GM18907 (cell line): ENCODE measurements around the gene MS4A10.
"Not testable (repeated sequence)": the region's sequence is repeated elsewhere in the genome, so short reads cannot be mapped to it uniquely, and the experiment has no call there.

Experiments
- ATAC-seq: cut with Tn5 transposase; IDR thresholded peaks from one replicate; pipeline ENCODE4 v1.9.1; 2021; ENCODE audit warnings: mild to moderate bottlenecking, moderate library complexity; ENCODE audit not compliant: unreplicated experiment

Gene MS4A10

DNA sequence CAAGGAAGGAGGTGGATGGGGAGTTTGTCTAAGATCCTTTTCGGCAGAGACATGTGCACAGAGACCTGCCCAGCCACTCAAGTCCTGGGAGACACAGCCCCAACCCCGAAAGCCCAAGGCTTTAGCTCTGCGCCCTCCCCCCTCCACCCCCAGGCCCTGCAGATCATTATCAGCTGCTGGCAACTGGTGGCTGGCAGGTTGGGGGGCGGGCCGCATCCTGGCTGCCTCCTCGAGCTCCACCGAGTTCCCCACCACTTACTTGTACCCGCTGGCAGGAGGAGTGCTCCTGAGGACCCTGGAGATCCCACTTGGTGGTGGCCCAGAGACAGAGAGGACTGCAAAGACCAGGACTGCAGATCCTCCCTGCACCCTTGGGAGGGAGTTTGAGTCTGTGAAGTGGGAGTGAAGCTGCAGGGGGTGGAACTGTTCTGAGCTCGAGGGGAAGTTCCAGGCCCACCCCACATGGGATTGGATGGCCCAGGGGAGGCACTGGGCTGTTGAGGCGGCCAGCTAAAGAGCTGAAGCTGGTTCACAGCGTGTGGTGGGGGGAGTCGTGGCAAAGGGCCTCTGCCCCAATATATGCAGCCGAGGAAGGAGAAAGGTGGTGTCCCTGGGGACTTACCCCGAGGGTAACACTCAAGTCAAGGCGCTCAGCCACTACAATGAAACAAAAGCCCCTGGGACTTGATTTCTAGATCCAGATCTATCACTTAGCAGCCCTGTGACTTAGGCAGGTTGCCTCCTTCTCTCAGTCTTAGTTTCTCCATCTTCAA lies 36.9 kb downstream of the MS4A10 start:
- no peak for ATAC-seq

DNA sequence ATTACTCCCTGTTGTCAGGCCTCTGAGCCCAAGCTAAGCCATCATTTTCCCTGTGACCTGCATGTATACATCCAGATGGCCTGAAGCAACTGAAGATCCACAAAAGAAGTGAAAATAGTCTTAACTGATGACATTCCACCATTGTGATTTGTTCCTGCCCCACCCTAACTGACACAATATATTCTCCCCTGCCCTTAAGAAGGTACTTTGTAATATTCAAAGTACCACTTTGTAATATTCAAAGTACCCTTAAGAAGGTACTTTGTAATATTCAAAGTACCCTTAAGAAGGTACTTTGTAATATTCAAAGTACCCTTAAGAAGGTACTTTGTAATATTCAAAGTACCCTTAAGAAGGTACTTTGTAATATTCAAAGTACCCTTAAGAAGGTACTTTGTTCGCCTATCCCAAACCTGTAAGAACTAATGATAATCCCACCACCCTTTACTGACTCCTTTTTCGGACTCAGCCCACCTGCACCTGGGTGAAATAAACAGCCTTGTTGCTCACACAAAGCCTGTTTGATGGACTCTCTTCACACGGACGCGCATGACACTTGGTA lies 38.7 kb downstream of the MS4A10 start:
- ATAC-seq, result not testable (repeated sequence)

- no peak for ATAC-seq
Observed at GRCh38 chr11:60825118-60825517, 40.0 kb downstream of the MS4A10 start.

DNA sequence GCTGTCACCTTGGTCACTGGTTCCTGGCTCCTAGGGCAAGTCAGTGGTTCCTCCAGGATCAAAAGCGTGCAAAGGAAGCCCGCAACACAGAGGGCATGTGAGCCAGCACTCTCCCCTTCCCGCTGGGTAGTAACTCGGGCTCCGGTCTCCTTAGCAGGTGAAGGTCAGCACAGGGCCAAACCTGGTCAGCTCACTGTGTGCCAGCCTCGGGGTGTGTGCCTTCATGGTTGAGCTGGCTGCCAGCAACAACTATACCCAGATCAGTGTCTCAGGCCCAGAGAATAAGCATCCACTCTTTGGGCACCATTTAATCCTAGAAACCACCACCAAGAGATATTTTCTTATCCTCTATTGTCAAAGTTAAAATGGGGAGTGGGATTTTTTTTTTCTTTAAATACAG lies 40.7 kb downstream of the MS4A10 start:
- no peak for ATAC-seq

GRCh38 chr11:60830478-60831142 lies 45.5 kb downstream of the MS4A10 start:
- ATAC-seq, result no peak

DNA sequence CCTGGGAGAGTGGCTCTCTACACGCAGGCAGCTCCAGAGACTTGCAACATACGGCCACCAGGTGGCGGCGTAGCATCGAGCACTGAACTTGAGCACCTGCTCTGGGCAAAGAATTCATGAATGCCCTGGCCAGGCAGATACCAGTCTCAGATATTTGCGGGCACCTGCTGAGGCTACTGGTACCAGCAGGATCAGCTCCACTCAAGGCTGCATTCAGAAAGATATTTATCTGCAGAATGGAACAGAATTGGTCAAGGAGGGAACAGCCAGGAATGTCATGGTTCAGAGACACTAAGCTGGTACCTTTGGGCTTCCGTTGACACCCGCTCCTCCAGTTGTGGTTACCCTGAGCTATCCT lies 46.0 kb downstream of the MS4A10 start:
- ATAC-seq, result no peak

DNA sequence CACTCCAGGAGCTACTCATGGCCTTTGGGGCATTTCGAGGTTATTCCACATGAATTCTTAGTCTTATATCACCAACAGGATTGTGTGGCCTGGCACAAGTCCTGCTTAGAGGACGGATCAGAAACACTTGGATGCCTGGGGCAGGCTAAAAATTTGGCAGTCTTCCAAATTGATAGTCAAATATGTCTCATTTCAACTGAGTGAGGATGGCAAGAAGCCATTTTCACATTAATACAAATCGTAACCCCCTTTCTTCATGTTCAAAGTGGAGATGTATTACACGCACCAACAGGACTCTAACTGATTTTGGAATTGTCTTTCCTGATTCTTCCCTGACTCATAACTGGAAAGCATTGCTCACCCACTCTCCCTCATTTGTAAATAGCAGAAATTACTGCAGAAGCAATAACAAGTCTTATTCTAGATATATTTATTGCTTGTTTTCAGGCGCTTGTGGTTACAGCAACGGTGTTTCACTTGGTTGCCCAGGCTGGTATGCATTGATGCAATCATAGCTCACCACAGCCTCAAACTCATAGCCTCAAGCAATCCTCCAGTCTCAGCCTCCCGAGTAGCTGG lies 46.5 kb downstream of the MS4A10 start:
- no peak for ATAC-seq

DNA sequence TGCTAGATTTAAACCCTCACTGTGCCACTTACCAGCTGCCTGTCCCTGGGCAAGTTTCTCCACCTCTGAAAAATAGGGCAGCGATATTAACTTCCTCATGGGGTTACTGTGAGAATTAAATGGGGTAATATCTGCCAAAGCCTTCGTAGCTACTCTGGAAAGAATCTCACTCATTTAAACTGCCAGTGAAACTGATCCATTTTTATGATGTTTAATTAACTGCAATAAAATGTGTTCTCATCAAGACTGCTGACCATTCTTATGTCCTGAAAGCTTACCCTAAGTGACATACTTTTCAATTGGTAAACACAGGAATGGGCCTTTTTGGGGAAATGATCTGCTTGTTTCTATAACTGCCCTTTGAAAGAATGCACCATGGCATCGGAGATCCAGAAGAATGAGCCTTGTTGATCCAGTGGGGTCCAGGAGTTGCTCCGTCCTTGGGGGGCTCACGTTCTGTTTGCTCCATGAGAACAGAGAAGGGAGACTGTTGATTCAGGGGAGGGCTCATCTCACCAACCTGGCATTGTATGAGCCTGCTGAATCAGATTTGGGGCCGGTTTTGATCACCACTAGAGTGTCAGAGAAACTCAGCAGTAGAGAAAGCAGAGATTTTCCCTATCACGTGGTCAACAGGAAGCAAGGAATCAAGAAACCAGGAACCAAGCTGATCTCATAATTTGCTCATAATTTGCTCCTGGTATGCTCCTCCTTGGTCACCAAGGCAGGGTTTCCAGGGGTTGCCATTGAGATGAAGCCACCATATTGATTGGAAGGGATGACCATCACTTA lies 49.8 kb downstream of the MS4A10 start:
- ATAC-seq, result no peak

DNA sequence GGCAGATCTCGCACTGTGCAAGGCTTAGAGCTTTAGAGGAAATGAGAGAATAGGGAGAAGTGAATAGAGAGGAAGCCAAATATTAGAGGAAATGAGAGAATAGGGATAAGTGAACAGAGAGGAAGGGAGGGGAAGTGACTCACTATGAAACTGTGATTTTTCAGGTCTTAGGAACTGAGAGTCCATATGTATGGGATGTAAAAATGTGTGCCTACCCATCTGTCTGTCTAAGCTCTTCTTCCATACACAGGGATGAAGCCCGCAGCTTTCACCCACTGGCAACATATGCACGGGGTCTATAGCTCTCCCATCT lies 50.4 kb downstream of the MS4A10 start:
- no peak for ATAC-seq

- no peak for ATAC-seq
Observed at GRCh38 chr11:60836866-60837515, 51.9 kb downstream of the MS4A10 start.

DNA sequence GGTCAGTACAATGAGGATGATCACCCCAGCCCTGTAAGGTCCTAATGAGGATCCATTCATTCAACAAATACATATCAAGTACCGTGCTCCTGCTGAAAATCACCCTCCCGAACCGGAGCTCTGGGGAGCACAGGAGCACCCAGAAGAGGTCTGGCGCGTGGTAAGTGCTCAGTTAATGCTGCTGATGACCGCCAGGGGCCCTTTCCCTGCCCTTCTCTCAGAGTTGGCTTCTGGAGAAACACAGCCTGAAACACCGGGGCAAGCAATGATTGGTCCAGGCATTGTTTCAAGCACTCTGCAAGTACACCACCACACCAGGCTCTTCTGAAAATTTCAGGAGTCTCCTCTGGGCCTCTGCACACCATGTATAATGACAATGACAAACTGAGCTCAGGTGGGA lies 53.0 kb downstream of the MS4A10 start:
- ATAC-seq, result no peak

- ATAC-seq, result no peak
Observed at GRCh38 chr11:60840470-60841430, 55.6 kb downstream of the MS4A10 start.

GRCh38 chr11:60841797-60842667 lies 56.9 kb downstream of the MS4A10 start, which contains the start of gene CCDC86:
CCDC86 (plus strand) TSS chr11:60842113; CDS start chr11:60842125, 12 bp downstream.
- ATAC-seq, result peak; percentile 80

GRCh38 chr11:60842668-60843600 lies 57.8 kb downstream of the MS4A10 start:
- ATAC-seq, result peak; percentile 1

- no peak for ATAC-seq
Observed at GRCh38 chr11:60844045-60844869, 59.1 kb downstream of the MS4A10 start.

DNA sequence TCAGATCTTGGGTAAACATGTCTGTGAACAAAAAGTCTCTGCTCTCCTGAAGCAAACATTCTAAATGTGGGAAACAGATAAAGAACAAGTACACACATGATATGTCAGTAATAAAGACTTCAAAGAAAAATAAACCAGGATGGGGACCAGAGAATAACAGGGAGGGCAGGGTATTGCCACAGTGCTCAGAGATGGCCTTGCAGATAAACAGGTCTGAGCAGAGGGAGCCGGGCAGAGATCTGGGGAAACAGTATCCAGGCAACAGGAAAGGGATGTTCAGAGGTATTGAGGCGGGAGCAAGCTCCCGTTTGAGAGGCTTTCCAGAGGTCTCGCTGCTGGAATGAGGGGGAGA lies 59.7 kb downstream of the MS4A10 start:
- ATAC-seq, result no peak

DNA sequence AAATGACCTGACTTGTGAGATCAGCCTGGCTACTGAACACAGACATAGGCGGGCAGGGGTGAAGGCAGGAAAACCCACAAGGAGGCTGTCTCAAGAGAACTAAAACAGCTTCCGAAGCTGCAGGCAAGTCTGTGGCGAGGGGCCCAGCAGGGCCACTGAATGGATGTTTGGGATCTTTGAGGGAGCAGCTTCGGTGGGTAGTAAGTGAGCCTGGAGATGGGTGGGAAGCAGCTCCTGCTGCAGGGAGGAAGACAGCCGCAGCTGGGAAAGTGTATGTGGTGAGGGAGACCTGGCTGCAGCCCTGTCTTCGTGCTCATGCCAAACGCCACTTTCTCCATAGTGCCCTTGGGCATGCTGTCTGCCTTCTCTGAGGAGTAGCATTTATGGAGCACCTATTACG lies 60.2 kb downstream of the MS4A10 start:
- ATAC-seq, result no peak
